H1 (cell line): Measurements from ENCODE around the gene FKBP10. TPM values are rescaled to one million over a fixed set of nuclear protein-coding genes. Genes with fewer than 3 reads are reported as not detected.

Experiments used
- HDAC2 ChIP-seq, 2 experiments: fragments of 300-600 bp in 1 of 2; sonication (generic) in 1 of 2; IDR thresholded peaks; 2 replicates each; pipeline ENCODE4 v1.6.1; 2011 to 2012; ENCODE audit warnings: low read depth in 2 of 2, low read length in 2 of 2, mild to moderate bottlenecking in 2 of 2, moderate library complexity in 2 of 2, borderline replicate concordance in 1 of 2, inconsistent platforms in 1 of 2
- SP1 ChIP-seq: IDR thresholded peaks from 2 replicates; pipeline ENCODE4 v1.6.1; 2011; ENCODE audit warnings: low read depth, low read length
- polyA plus RNA-seq, 7 experiments: library from polyadenylated mRNA; depleted of rRNA in 3 of 7; stranded (reverse) in 5 of 7; unstranded in 2 of 7; fragments of >200 nt in 5 of 7; fragments of 200-250 nt in 2 of 7; gene quantifications; 1 replicate in 5 of 7; 2 replicates in 1 of 7; 4 replicates in 1 of 7; pipeline versions ENCODE4 v1.2.1 to v1.2.3, GENCODE V29; 2011 to 2013; ENCODE audit warnings: missing spikeins in 2 of 7, mixed read lengths in 2 of 7
- total RNA-seq: library from RNA; stranded (reverse); fragmentation: NEBNext Ultra II Directional; extraction: Animal tissue kit (Norgen Biotek cat#: 25700); gene quantifications from 2 replicates; pipeline ENCODE4 v1.2.1, GENCODE V29; 2021

The FKBP10 gene
- total and polyA plus RNA-seq, 2 of the 8 experiments (the other 6 are each of a cell fraction or from before 2014, with no cell fraction given) = 173 to 283 TPM

DNA sequence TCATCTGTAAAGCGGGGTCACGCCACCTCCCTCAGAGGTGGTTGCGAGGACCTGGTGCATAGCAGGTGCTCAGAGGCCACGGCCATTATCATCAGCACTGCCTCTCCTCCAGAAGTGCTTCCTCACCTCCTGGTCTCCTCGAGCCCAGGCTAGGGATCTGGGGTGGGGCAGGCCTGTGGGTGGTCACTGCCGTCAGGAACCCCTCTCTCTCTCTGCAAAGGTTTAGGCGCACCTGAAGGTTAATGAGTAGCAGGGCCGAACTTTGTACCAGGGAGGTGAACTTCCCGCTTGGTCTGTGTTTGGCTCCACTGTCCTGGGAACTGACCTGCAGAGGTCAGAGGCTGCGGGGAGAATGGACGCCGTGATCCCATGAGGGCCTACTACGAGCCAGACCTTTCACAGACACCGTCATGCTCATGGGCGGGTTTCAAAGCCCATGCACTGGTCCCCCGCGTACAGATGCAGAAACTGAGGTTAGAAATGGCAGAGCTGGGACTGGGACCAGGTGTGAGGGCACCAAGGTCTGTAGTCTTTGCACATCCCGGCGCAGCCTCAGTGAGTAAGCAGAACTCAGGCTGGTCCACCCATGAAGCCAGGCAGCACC, 40.1 kb upstream of the FKBP10 start (continued):
- TF ChIP-seq HDAC2 (IDR thresholded peaks at IDR 0.05; ENCODE audit: borderline replicate concordance in 1 of 2, low read depth in 2 of 2, low read length in 2 of 2) = no peak
- TF ChIP-seq SP1 = no peak
